ENCODE data around the gene TRPM2.

Gene TRPM2

GRCh38 chr21:44423941-44424607 lies 70.7 kb downstream of the TRPM2 start:
- DNase-seq (ENCODE audit: low read depth) = no peak
- H3K4me3 ChIP-seq (ENCODE audit: low read depth, low read length) = no peak overlapping the region
- TF ChIP-seq CTCF (IDR thresholded peaks at IDR 0.05; ENCODE audit: low read depth, low read length, missing control alignments) = no peak

GRCh38 chr21:44424608-44425306 lies 71.3 kb downstream of the TRPM2 start:
- no peak for TF ChIP-seq CTCF (IDR thresholded peaks at IDR 0.05; ENCODE audit: low read depth, low read length, missing control alignments)
- no peak for DNase-seq (ENCODE audit: low read depth)
- H3K4me3 ChIP-seq (ENCODE audit: low read depth, low read length) = no peak overlapping the region

- TF ChIP-seq CTCF (IDR thresholded peaks at IDR 0.05; ENCODE audit: low read depth, low read length, missing control alignments) = no peak
- H3K4me3 ChIP-seq (ENCODE audit: low read depth, low read length) = no peak overlapping the region
- no peak for DNase-seq (ENCODE audit: low read depth)
These were observed 72.0 kb downstream of the TRPM2 start for GRCh38 chr21:44425307-44425894.

GRCh38 chr21:44425895-44426662 lies 72.7 kb downstream of the TRPM2 start:
- DNase-seq (ENCODE audit: low read depth) = no peak
- no peak overlapping the region for H3K4me3 ChIP-seq (ENCODE audit: low read depth, low read length)
- TF ChIP-seq CTCF (IDR thresholded peaks at IDR 0.05; ENCODE audit: low read depth, low read length, missing control alignments) = no peak

GRCh38 chr21:44426663-44427191 lies 73.3 kb downstream of the TRPM2 start:
- no peak for TF ChIP-seq CTCF (IDR thresholded peaks at IDR 0.05; ENCODE audit: low read depth, low read length, missing control alignments)
- DNase-seq (ENCODE audit: low read depth) = no peak
- H3K4me3 ChIP-seq (ENCODE audit: low read depth, low read length) = no peak overlapping the region

- H3K4me3 ChIP-seq (ENCODE audit: low read depth, low read length) = no peak overlapping the region
- TF ChIP-seq CTCF (IDR thresholded peaks at IDR 0.05; ENCODE audit: low read depth, low read length, missing control alignments) = no peak
- no peak for DNase-seq (ENCODE audit: low read depth)
These were observed 74.1 kb downstream of the TRPM2 start for GRCh38 chr21:44427241-44428120.
